NCI-H2196 treated with DMSO at 0.1 percent for 48 hours (cell line): ENCODE measurements around the gene FAM168A.

ENCODE experiments used
- DNase-seq: peaks from one replicate; lab custom pipeline; 2025; ENCODE audit not compliant: unreplicated experiment; lab: John Stamatoyannopoulos, UW

FAM168A gene

DNA sequence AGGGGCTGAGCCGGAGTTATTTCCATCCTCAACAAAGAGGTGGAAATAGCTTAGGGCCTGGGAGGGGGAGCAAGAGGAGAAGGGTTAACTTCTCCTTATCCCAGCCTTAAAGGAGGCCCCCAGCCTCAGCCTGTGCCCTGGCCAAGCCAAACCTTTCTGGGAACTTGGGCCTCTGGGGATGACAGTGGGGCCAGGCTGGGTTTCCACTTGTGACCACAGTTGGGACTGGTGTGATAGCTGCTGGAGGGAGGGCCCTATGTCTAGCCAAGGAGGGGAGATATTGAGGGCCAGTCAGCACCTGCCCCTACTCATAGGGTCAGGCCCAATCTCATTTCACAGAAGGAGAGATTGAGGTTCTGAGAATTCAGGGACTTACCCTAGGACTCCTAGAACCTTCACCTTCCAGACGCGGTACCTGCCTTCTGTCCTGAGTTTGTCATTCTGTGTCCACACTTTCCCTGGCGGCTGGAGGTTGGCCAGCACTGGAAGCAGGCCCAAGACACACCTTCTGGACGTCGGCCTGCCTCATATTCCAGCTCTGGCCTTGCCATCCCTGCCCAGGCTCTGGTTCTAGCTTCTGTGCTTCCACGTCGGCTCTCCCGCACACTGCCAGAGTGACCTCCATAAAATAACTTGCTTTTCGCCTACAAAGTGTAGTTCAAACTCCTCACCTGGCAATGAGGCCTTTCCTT, 218.6 kb downstream of the FAM168A start:
- DNase-seq, result no peak

DNA sequence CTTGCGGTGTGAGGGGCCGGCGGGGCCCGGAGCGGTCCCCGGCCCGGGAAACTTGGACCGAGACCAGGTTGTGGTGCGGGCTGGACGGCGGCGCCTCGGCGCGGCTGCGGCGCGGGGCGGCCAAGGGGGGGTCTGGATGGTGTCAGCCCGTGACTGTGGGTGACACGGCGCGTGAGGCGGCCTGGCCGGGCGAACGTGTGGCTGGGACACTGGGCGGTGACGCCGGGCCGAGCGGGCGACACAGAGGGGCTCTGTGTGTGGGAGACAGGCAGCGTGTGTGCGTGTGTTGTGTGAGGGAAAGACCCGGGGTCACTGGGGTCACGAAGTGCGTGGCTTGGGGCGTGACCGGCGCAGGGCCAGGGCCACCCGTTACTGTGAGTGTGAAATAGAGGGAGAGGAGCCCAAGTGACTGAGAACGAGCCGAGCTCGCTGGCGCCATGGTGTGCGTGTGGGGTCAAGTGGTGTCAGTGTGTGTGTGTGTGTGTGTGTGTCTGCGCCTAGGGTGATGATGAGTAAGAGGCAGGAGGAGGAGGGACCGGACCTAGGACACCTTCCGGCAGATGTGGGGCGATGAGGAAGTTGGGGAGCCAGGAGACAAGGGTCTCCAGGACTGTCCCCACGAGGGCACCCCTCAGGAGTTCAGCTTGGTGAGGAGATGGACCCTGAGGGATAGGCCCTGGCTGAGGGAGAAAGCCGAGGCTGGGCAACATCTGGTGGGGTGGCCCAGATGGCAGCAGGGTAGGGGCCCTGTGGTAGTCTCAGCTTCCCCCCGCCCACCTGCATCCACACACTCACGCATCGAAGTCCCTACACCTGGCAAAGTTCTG, 220.9 kb downstream of the FAM168A start:
- DNase-seq, result no peak

DNA sequence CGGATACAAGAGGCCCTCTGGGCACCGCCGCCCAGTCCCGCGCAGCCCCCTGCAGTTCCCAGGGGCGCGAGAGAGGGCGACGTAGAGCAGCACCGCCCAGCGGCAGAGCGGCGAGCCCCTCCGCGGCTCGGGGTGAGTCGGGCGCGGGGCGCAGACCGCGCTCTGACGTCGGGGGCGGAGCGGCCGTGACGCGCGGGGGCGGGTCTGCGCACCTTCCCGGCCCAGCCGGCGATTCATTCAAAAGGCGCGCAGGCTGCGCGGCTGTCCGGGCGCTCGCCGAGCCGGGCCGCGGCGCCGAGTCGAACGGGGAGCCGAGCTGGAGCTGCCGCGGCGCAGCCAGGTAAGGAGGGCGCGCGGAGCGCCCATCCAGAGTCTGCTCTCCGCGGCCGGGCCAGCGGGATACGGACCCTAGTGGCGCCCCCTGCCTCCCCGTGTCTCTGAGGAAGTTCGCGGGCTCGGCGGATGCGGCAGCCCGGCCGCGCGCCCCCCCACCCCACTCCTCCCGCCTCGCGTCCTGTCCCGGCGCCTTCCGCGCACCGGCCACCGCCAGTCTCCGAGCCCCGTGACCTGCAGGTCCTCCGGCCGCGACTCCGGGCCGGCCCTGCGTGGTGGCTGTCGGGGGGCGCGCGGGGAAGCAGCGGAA, 221.6 kb downstream of the FAM168A start, which contains the start of gene RELT:
RELT (plus strand) TSS at position 240 of the 643 bp plus-strand sequence. CDS start 12,738 bp downstream, outside the sequence.
- peak; percentile 75 for DNase-seq

DNA sequence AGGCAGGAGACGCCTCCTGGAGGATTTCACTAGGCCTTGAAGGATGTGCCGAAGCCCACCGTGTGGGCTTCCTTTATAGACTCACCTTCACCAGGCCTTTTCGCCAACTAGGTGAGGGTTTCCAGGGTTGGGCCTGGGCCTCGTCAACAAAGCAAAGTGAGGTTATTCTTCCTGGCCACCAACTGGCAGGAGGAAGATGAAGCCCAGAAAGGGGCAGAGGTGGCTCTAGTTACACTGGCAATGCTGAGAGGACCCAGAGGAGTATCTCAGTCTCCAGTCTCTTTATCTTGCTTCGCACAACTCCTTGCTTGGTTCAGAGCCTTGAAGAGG, 222.1 kb downstream of the FAM168A start:
- no peak for DNase-seq

DNA sequence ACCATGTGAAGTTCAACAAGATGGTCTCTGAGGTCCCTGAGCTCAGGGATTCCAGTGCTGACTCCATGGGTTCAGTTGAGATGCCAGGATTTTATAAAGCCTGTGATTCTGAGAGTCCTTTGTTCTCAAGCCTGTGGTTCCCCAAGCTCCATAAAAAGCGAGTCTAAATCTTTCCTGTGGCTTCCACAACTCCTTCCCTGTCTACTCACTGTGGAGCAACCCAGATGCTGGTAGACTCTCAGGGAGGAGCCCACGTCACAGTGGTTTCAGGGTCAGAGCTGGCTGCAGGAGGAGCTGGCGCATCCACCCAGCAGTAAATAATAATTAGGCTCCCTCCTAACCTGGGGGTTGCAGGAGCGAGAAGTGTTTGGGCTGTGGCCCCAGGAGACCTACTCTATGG, 223.8 kb downstream of the FAM168A start:
- DNase-seq, result no peak

DNA sequence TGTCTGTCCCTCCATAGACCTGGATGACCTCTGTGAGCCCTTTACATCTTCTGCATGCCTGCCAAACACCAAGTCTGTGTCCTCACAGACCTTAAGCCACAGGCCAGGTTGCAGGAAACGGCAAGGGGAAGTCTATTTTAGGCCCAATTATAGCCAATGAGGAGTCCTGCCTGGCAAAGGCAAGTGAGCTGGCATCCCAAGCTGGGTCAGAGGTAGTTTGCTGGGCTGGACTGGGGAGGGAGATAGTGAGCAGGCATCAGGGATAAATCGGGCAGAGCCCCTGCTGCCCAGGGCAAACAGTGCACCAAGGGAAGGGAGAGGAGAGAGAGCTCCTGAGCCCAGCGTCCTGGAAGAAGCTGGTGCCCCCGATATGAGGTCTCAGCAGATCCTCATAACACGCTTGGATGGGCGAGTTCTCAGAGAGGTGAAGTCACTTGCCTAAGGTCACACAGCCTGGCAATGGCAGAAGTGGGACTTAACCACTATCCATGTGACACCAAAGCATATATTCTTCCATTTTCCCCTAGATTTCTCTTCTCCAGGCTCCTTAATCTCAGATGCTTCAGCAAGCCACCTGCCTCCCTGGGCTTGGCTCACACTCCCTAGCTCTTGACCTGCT, 225.4 kb downstream of the FAM168A start:
- DNase-seq, result no peak

DNA sequence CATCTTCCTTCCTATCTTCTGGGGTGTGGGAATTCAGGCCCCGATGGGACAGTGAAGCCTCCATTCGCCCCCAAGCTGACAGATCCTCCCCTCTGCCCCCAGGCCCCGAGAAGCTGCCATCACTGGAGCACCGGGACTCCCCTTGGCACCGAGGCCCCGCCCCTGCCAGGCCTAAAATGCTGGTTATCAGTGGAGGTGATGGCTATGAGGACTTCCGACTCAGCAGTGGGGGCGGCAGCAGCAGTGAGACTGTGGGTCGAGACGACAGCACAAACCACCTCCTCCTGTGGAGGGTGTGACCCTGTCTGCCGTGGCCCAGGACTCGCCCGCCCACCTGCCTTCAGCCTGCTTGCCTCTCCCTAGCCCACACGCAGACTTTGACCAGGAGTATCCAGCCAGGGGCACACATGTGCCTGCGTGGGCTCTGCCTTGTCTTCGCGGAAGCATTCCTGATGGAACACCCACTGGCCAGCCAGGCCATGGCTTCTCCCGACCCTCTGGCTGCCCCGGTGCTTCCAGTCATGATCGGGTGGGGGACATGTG, 230.4 kb downstream of the FAM168A start:
- no peak for DNase-seq

DNA sequence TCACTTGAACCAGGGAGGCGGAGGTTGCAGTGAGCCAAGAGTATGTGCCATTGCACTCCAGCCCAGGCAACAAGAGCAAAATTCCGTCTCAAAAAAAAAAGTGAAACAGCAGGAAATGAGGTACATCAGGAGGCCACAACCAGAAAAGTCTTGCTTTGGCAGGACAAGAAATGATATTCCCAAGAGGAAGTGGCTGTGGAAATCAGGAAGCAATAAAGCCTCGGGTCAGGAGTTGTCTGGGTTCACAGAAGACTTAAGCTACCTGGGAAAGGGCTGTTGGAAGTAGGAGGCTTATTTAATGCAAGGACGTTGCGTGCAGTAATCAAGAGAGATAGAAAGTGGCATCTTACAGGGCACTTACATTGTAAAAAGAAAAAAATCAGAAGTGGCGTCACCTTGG, 231.0 kb downstream of the FAM168A start:
- DNase-seq, result no peak

DNA sequence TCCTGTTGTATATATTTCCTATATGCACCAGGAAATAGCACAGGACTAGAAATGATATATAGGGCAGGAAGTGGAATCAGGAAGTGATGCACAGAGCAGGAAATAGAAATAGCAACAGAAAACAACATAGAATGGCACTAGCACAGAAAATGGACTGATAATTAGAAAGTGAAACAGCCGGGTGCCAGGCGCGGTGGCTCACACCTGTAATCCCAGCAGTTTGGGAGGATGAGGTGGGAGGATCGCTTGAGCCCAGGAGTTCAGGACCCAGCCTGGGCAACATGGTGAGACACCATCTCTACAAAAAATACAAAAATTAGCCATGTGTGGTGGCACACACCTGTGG, 231.7 kb downstream of the FAM168A start:
- DNase-seq, result no peak

- DNase-seq, result no peak
Measured at GRCh38 chr11:73365352-73366264, 232.3 kb downstream of the FAM168A start.

- DNase-seq, result no peak
Measured at GRCh38 chr11:73363147-73363546, 234.8 kb downstream of the FAM168A start.

DNA sequence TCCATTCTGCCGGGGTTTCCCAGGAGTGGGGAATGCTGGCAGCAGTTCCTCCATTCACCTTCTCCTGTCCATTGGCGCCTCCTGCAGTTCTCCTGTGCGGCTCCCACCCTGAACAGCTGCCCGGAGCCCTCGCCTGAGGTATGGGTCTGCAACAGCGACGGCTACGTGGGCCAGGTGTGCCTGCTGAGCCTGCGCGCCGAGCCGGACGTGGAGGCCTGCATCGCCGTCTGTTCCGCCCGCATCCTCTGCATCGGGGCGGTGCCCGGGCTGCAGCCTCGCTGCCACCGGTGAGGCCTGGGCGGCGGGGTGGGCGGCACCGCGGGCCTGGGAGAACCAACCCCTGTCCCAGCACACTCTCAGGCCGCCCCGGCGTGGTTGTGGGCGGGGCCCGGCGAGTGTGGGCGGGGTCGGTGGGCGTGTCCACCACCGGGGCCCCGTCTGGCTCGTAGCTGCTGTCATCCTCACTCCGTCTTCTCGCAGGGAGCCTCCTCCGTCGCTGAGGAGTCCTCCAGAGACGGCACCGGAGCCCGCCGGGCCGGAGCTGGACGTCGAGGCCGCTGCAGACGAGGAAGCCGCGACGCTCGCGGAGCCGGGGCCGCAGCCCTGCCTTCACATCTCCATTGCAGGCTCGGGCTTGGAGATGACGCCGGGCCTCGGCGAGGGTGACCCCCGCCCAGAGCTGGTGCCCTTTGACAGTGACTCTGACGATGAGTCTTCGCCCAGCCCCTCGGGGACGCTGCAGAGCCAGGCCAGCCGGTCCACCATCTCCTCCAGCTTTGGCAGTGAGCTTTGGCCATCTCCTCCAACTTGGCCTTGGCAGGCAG, 235.7 kb downstream of the FAM168A start:
- DNase-seq, result no peak

- no peak for DNase-seq
Measured at GRCh38 chr11:73360743-73361369, 237.1 kb downstream of the FAM168A start.

GRCh38 chr11:73359930-73360742, 237.8 kb downstream of the FAM168A start:
- peak; percentile 21 for DNase-seq

DNA sequence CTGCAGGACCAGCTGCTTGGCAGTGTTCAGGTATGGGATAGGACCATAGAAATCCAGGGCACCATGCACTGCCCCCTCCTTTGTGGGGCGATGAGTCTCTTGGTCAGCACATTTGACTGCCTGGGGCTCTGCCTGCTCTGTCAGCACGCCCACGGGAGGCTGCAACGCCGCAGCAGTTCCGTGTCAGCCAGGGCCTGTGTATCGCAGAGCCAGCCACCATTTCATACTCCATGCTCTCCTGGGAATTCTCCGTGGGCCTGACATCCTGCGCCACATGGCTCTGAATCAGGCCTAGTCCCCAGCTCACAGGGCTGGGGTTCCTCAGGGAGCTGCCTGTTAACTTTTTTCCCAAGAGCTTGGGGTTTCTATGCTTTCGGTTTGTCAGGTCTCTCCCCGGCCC, 238.6 kb downstream of the FAM168A start:
- DNase-seq, result no peak

DNA sequence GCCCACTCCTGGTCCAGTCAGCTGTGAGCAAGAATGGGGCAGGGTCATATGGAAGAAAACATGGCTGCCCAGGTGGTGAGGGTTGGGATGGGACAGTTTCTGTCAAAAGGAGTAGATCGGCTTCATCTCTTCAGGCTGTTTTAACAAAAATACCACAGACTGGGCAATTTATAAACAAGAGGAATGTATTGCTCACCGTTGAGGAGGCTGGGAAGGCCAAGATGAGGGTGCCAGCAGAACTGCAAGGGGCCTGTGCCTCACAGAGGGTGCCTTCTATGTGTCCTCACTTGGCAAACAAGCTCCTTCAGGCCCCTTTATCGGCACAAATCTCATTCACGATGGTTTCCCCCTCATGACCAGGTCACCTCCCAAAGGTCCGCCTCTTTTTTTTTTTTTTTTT, 239.8 kb downstream of the FAM168A start:
- DNase-seq, result no peak

DNA sequence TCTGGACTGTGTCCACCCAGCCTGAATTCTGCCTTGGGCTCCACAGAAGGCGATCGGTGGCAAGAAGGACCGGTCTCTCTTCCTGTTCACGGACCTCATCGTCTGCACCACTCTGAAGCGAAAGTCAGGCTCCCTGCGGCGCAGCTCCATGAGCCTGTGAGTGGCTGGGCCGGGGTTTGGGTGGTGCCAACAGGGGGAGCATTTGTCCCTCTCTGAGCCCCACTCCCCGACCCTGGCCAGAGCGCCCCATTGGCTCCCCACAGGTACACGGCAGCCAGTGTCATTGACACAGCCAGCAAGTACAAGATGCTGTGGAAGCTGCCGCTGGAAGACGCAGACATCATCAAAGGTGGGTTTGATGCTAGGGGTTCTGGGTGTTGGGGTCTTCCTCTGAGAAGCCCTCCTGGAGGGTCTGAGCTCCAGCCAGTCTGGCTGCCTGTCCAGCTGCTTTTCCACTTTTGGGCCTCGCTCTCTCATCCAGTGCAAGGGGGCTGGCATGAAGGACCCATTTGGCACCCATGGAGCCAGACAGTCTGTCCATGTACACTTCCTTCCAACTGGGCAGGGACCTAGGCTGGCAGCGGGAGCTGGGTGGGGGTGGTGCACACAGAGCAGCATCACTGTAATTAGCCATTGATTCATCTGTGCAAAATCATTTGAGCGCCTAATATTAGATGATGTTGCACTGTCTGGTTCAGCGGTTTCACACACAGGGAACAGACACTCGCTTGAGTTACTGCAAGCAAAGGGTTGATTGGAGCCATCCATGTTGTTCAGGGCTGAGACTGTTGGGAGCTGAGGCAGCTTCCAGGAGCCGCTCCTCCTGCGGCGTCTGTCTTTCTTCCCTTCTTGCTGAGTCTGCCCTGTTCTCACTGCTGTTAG, 240.7 kb downstream of the FAM168A start:
- DNase-seq, result no peak
